Endothelial cell of umbilical vein (primary cell): ENCODE results near the gene ZBTB8A.

Experiments
- CTCF ChIP-seq, 2 donors: IDR thresholded peaks; 1 replicate in 1 of 2; 2 replicates in 1 of 2; pipeline ENCODE4 v1.5.1; 2011; ENCODE audit warnings: low read length in 2 of 2, mild to moderate bottlenecking in 2 of 2, moderate library complexity in 2 of 2, control low read depth in 1 of 2, inconsistent platforms in 1 of 2, low read depth in 1 of 2; ENCODE audit not compliant: insufficient read depth in 1 of 2; ENCODE audit errors: extremely low read depth in 1 of 2
- JUN ChIP-seq: IDR thresholded peaks from 2 replicates; pipeline ENCODE4 v1.6.1; 2011; ENCODE audit warnings: borderline replicate concordance, low read depth; ENCODE audit not compliant: insufficient read length, insufficient read depth
- POLR2A ChIP-seq: IDR thresholded peaks from 2 replicates; pipeline ENCODE4 v1.6.1; 2012; ENCODE audit warnings: low read depth, mild to moderate bottlenecking, control low read depth, low read length
- POLR2AphosphoS5 ChIP-seq: IDR thresholded peaks from 2 replicates; pipeline ENCODE4 v1.6.1; 2012; ENCODE audit warnings: low read depth, mild to moderate bottlenecking, control low read depth, low read length, moderate library complexity; ENCODE audit not compliant: insufficient read depth

GRCh38 chr1:32606565-32607371 lies 67.5 kb downstream of the ZBTB8A start:
- TF ChIP-seq POLR2AphosphoS5 (no peak), CTCF (IDR thresholded peaks at IDR 0.05; ENCODE audit: extremely low read depth in 1 of 2, insufficient read depth in 1 of 2, low read depth in 1 of 2, low read length in 2 of 2) (no peak), JUN (no peak), POLR2A (no peak)
